NT2/D1 (cell line): ENCODE measurements around the gene CCDC149.
"Not testable (repeated sequence)": the region's sequence is repeated elsewhere in the genome, so short reads cannot be mapped to it uniquely, and the experiment has no call there.

Experiments
- DNase-seq: peaks from one replicate; pipeline ENCODE4 v3.0.0-alpha.2; 2011; ENCODE audit warnings: low read depth, low spot score
- H3K27me3 ChIP-seq: 2 replicates; pipeline ENCODE4 v1.6.0; 2011; ENCODE audit warnings: mild to moderate bottlenecking; ENCODE audit not compliant: insufficient read length, insufficient read depth
- H3K36me3 ChIP-seq: 2 replicates; pipeline ENCODE4 v1.6.1; 2011; ENCODE audit warnings: mild to moderate bottlenecking, low read length, mixed read lengths; ENCODE audit not compliant: insufficient read depth, insufficient read length
- H3K4me1 ChIP-seq: 2 replicates; pipeline ENCODE4 v1.5.1; 2011; ENCODE audit not compliant: insufficient read depth, insufficient read length
- H3K4me3 ChIP-seq: 2 replicates; pipeline ENCODE4 v1.5.1; 2011; ENCODE audit warnings: low read depth; ENCODE audit not compliant: insufficient read length
- H3K9ac ChIP-seq: 2 replicates; pipeline ENCODE4 v1.6.0; 2011; ENCODE audit warnings: low read depth; ENCODE audit not compliant: insufficient read length
- H3K9me3 ChIP-seq: 2 replicates; pipeline ENCODE4 v1.5.1; 2011; ENCODE audit warnings: mild to moderate bottlenecking, low read length; ENCODE audit not compliant: insufficient read depth
- SUZ12 ChIP-seq: IDR thresholded peaks from 2 replicates; pipeline ENCODE4 v1.6.1; 2011; ENCODE audit not compliant: insufficient read length, insufficient read depth; ENCODE audit errors: extremely low read depth
- YY1 ChIP-seq: IDR thresholded peaks from 2 replicates; pipeline ENCODE4 v1.6.1; 2011; ENCODE audit not compliant: insufficient read length, insufficient read depth
- ZNF274 ChIP-seq: IDR thresholded peaks from 2 replicates; pipeline ENCODE4 v1.6.1; 2011; ENCODE audit warnings: mild to moderate bottlenecking, low read depth, low read length

The CCDC149 gene

DNA sequence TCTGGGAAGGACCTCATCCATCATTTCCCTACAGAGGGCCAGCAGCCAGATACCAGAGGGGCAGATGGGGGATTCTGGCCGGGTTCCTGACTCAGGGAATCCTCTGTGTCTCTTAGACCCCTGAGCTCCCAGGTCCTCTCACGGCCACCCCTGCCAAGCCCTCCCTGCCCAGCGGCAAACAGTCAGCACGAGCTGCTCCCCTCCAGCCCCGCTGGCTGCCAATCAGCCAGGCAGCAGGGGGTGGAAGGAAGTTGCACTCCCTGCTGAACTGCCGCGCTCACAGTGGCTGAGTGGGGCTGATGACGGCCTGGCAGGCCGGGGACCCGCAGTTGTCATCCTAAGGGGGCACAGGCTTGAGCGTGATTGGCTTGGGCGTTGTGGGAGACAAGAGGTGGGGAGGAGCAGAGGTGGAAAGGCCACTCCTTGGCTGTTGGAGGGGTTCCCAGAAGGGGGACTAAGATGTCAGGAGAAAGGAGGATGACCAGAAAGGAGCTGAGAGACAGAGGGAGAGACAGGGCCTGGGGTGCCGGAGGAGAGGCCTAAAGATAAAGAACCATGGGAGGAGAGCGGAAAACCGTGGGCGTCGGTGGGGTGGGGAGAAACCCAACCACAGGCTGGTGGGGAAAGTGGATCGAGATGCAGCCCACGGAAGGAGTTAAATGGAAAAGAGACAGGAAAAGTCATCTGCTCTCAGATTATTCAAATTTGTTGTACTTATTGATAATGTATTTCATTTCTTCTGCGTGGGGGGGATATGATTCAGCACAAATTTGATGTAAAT is 4.4 kb upstream of the CCDC149 start:
- no peak for DNase-seq
- H3K9me3 ChIP-seq, result peaks cover 35% of the 10 kb centered on the region
- no peak overlapping the region for H3K9ac ChIP-seq
- H3K36me3 ChIP-seq, result no peaks in the 10 kb centered on the region
- H3K4me1 ChIP-seq, result peaks cover 5% of the 10 kb centered on the region
- no peak overlapping the region for H3K4me3 ChIP-seq
- peaks cover 3% of the 10 kb centered on the region for H3K27me3 ChIP-seq
- no peak for TF ChIP-seq ZNF274
- no peak for TF ChIP-seq SUZ12
- TF ChIP-seq YY1, result no peak

DNA sequence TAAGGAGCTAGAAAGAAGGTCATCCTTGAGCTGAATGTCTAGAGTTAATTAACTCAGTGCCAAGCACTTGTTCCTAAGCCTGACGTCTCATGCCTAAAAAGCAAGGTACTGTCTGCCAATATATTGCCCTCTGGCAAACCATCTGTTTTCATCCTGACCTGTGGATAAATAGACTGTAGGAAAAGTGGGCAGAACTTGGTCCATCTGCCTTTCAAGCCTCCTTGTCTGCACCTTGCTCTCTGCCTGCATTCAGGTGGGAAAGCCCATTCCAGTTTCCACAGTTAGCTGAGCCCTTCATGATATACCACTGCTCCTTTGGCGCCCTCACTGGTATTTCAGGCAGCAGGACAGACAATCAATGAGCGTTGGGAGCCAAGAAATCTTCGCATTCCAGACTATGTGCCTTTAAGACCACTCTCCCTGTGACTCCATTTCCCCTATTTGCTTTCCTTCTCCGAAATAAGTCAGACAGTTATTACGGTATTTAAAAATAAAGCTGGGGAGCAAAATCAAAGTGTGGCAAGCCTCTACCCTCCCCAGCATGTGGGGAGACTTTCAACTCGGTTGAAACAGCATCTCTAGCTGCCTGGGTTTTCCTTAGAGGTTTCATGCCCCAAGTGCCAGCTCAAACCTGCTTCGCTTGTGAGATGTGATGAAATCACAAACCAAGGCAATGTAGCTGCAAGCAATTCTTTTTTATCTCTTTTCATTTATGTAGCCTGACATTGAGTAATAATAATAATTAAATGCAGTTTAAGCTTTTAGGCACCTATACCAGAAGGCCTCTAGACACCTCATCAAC is 2.5 kb upstream of the CCDC149 start:
- no peak for DNase-seq

DNA sequence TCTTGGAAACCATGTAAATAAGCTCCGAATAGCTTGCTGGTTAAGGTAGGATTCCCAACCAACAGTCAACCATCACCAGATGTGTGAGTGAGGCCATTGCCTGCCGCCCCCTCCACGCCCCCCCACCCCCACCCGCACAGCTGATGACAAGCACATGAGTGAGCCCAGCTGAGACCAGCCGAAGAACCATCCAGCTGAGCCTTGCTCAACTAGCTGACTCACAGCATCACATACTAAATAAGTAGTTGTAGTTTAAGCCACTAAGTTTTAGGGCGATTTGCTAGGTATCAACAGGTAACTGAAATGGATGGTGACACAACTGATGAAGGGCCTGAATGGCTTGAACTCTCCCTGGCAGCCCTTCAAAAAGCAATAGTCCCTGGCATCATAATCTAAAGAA is 1.6 kb upstream of the CCDC149 start:
- Histone ChIP-seq H3K4me3 (no peak overlapping the region), H3K4me1 (peaks cover 5% of the 10 kb centered on the region), H3K27me3 (peaks cover 9% of the 10 kb centered on the region), H3K36me3 (peaks cover 7% of the 10 kb centered on the region), H3K9ac (no peak overlapping the region), H3K9me3 (peaks cover 18% of the 10 kb centered on the region)
- no peak for TF ChIP-seq YY1
- no peak for TF ChIP-seq SUZ12
- no peak for TF ChIP-seq ZNF274
- DNase-seq, result no peak

More for the DNA sequence above, 2.5 kb upstream of the CCDC149 start:
- no peak for TF ChIP-seq ZNF274
- no peak for TF ChIP-seq YY1
- TF ChIP-seq SUZ12, result no peak
- H3K27me3 ChIP-seq, result peaks cover 9% of the 10 kb centered on the region
- peaks cover 27% of the 10 kb centered on the region for H3K9me3 ChIP-seq
- no peak overlapping the region for H3K4me3 ChIP-seq
- H3K36me3 ChIP-seq, result peaks cover 2% of the 10 kb centered on the region
- no peak overlapping the region for H3K9ac ChIP-seq
- peaks cover 5% of the 10 kb centered on the region for H3K4me1 ChIP-seq

DNA sequence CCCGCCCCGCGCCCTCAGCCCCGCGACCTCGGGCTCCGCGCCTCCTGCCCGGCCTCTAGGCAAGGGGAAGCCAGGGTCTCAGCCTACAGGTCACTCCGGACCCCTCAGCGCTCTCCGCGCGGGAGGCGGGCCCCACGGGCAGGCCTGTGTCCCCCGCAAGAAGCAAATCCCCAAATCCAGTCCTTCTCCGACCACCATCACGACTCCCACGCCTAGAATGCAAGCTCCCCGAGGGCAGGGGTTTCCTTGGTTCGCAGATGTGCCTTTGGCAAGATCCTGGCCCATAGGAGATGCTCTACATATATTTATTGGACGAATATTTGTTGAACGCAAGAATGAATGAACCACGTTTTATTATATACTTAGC is 260 bp upstream of the CCDC149 start:
- peak overlapping the region; percentile 42 for H3K4me3 ChIP-seq
- no peak for DNase-seq
- H3K9ac ChIP-seq, result peak overlapping the region; percentile 71
- H3K27me3 ChIP-seq, result peaks cover 9% of the 10 kb centered on the region
- TF ChIP-seq YY1, result no peak
- no peak for TF ChIP-seq SUZ12
- TF ChIP-seq ZNF274, result no peak
- H3K36me3 ChIP-seq, result peaks cover 16% of the 10 kb centered on the region
- H3K4me1 ChIP-seq, result peaks cover 5% of the 10 kb centered on the region
- H3K9me3 ChIP-seq, result peaks cover 17% of the 10 kb centered on the region

DNA sequence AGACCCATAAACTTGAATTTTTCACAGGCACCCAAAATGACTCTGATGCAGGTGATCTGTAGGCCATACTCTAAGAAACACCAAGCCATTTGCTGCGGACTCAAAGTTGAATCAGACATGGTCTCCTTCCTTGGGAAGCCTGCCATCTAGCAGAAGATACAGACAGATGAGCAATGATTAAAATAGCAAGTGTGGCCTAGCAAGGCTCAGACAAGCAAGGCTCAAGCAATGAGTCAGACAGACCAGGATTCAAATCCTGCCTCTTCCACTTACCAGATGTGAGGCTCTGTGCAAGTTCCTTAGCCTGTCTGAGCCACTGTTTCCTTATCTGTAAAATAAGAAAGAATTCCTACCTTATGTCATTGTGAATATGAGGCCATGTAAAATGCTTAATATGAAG is 2.3 kb downstream of the CCDC149 start:
- DNase-seq, result no peak
- no peak for TF ChIP-seq SUZ12
- TF ChIP-seq YY1, result no peak
- no peak for TF ChIP-seq ZNF274

DNA sequence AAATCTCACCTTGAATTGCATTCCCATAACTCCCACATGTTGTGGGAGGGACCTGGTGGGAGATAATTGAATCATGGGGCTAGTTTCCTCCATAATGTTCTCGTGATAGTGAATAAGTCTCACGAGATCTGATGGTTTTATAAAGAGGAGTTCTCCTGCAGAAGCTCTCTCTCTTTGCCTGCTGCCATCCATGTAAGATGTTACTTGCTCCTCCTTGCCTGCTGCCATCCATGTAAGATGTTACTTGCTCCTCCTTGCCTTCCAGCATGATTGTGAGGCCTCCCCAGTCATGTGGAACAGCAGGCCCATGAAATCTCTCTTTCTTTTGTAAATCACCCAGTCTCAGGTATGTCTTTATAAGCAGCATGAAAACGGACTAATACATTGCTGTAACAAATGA is 3.2 kb downstream of the CCDC149 start:
- not testable (repeated sequence) for DNase-seq, H3K4me3 ChIP-seq, H3K27me3 ChIP-seq, H3K9ac ChIP-seq, H3K4me1 ChIP-seq
- H3K36me3 ChIP-seq, result peaks cover 16% of the 10 kb centered on the region
- peaks cover 12% of the 10 kb centered on the region for H3K9me3 ChIP-seq

More for the DNA sequence above, 2.3 kb downstream of the CCDC149 start:
- Histone ChIP-seq H3K9ac (no peak overlapping the region), H3K4me3 (no peak overlapping the region), H3K27me3 (peaks cover 9% of the 10 kb centered on the region), H3K36me3 (peaks cover 16% of the 10 kb centered on the region), H3K9me3 (peaks cover 17% of the 10 kb centered on the region), H3K4me1 (no peaks in the 10 kb centered on the region)

DNA sequence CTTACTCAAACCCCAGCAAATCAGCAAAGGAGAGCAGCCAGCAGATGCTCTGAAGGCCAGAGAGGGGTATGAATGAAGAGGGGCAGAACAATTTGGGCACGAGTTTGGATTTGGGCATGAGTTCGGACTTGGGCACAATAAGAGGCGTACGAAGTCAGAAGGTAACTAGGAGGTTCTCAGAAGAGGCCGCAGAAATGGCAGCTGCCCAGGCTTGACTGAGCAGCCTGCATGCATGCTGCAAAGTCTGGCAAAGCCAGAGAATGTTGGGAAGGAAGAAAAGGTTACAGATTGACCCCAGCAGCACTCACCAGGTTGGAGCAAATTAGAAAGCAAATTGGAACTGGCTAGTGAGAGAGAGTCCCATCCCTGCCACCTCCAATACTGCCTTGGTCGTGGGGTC is 15.2 kb downstream of the CCDC149 start:
- peaks cover 2% of the 10 kb centered on the region for H3K4me1 ChIP-seq
- H3K27me3 ChIP-seq, result no peaks in the 10 kb centered on the region
- TF ChIP-seq SUZ12, result no peak
- no peak for TF ChIP-seq YY1
- no peak for TF ChIP-seq ZNF274
- DNase-seq, result no peak
- no peak overlapping the region for H3K4me3 ChIP-seq
- H3K9me3 ChIP-seq, result no peaks in the 10 kb centered on the region
- H3K36me3 ChIP-seq, result no peaks in the 10 kb centered on the region
- H3K9ac ChIP-seq, result no peak overlapping the region
